Islet of Langerhans (tissue), 1 donor: ENCODE data around the gene PECR.
A peak's percentile ranks its signal among the peaks of the same experiment; 100 is the strongest.
"Not testable (repeated sequence)": the region's sequence is repeated elsewhere in the genome, so short reads cannot be mapped to it uniquely, and the experiment has no call there.

ENCODE experiments used
- FAIRE-seq: peaks from one replicate; lab custom pipeline; 2011; peaks lifted over from hg19 to GRCh38; lab: Jason Lieb, UNC

Gene PECR

GRCh38 chr2:216104691-216105090, 23.1 kb upstream of the PECR start:
- no peak for FAIRE-seq

GRCh38 chr2:216103213-216103612, 21.6 kb upstream of the PECR start:
- FAIRE-seq: no peak

DNA sequence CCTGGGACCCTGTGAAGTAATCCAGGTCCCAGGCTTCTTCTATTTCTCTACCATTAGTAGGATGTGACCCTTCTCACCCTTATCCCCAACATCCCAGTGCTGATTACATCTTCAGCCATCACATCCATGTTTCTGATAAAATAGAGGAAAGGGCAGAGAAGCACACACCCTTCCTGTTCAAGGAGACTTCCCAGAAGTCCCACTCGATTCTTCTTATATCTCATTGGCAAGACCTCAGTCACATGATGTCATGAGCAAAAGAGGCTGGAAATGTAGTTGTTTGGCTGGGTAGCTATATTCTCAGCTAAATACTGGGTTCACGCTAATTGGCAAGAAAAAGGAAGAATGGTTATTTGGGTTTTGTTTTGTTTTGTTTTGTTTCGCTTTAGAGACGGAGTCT, 19.5 kb upstream of the PECR start:
- FAIRE-seq: no peak

- no peak for FAIRE-seq
Measured at GRCh38 chr2:216098421-216099334, 17.1 kb upstream of the PECR start.

GRCh38 chr2:216094701-216095100, 13.1 kb upstream of the PECR start:
- no peak for FAIRE-seq

GRCh38 chr2:216092646-216093045, 11.0 kb upstream of the PECR start:
- no peak for FAIRE-seq

- no peak for FAIRE-seq
Measured at GRCh38 chr2:216090369-216090786, 8.8 kb upstream of the PECR start.

GRCh38 chr2:216086207-216086893, 4.7 kb upstream of the PECR start:
- no peak for FAIRE-seq

DNA sequence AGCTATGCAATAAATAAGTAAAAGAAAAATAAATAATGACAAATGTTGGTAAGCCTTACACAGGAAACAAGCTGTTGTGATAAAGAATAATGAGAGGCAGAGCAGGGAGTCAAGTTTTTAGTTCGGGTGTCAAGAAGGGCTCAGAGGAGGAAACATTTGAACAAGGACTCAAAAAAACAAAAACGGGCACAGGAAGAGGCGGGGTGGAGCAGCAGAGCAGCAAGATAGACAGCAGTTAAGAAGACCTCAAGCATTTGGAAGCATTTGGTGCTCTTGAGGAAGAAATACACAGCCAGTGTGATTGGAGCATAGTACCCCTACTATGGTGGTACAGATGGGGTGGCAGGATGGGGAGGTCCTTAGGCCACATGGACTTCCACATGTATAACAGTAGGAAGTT, 2.9 kb upstream of the PECR start:
- no peak for FAIRE-seq

DNA sequence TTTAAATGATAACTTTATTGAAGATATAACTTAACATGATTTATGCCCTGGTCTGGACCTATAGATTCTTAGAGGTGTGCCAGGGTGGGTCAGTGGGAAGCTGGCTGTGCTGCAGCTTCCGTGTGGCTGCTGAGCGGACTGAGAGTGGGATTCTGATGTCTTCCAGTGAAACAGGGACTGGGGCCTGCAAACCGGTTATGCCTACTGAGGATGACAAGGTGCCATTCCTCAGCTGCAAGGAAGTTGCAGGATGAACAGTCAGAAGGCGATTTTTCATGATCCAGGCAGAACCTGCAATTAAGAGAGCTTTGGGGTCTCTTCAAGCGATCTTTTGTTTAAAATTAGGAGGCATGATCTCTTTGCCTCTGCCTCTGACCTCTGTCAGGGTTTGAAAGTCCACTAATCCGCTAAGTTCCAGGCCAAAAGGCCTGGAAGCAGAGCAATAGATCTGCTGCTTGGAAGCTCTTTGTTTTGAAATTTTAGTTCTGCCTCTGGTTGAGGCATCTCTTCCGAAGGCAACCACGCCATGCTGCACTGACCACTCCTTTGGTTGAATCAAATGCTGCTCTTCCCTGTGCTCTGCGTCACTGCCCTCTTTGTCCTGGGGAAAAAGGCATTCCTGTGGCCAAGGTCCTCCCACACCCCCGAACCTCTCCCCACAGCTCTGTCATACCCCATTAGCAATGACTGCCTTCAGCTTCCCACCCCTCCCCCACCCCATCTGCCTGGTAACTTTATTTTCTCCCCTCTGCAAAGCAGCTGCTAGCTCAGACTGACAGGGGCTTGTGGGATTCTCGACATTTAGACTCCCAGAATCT, 2.1 kb upstream of the PECR start:
- no peak for FAIRE-seq

DNA sequence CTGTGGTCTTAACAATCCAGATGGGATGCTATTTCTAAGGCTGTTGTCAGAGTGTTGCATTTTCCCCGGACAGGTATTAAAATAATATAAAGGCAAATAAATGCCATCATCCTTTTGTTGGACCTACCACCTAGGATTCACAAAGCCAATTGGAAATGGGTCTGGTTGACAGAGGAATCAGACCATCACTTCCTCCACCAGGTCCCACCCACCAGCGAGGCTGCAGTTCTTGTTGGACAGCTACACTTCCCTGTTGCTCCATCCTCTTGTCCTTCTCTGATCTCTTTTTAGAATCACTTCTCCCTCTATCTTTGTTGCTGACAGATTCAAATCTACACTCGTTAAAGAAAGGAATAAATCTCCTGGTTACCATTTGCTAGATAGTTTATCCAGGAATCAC, 1.2 kb upstream of the PECR start:
- FAIRE-seq: no peak

GRCh38 chr2:216082117-216082711, 605 bp upstream of the PECR start:
- FAIRE-seq: no peak

DNA sequence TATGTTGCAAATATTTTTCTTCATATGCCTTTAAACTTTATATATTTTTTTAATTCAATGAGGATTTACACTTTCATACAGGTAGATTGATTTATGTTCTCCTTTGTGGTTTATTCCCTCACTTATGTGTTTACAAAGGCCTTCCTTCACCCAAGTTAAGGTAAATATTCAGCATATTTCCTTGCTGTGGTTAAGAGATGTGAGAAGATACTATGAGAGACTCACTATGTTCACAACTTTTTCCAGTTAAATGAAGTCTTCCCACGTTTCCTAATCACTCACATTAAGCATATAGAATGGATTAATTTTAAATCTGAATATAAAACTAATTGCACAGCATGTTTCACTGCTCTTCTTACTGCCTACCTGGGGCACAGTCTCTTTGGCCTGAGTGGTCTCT, 597 bp downstream of the PECR start:
- FAIRE-seq: no peak

DNA sequence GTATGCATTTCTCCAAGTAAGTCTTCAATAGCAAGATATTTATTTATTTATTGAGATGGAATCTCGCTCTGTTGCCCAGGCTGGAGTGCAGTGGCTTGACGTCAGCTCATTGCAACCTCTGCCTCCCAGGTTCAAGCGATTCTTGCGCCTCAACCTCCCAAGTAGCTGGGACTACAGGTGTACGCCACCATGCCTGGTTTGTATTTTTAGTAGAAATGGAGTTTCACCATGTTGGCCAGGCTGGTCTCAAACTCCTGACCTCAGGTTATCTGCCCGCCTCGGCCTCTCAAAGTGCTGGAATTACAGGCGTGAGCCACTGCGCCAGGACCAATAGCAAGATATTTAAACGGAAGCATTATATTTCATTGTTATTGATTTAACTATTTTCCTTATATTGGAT, 1.6 kb downstream of the PECR start:
- not testable (repeated sequence) for FAIRE-seq

GRCh38 chr2:216078776-216079175, 2.8 kb downstream of the PECR start:
- FAIRE-seq: no peak

DNA sequence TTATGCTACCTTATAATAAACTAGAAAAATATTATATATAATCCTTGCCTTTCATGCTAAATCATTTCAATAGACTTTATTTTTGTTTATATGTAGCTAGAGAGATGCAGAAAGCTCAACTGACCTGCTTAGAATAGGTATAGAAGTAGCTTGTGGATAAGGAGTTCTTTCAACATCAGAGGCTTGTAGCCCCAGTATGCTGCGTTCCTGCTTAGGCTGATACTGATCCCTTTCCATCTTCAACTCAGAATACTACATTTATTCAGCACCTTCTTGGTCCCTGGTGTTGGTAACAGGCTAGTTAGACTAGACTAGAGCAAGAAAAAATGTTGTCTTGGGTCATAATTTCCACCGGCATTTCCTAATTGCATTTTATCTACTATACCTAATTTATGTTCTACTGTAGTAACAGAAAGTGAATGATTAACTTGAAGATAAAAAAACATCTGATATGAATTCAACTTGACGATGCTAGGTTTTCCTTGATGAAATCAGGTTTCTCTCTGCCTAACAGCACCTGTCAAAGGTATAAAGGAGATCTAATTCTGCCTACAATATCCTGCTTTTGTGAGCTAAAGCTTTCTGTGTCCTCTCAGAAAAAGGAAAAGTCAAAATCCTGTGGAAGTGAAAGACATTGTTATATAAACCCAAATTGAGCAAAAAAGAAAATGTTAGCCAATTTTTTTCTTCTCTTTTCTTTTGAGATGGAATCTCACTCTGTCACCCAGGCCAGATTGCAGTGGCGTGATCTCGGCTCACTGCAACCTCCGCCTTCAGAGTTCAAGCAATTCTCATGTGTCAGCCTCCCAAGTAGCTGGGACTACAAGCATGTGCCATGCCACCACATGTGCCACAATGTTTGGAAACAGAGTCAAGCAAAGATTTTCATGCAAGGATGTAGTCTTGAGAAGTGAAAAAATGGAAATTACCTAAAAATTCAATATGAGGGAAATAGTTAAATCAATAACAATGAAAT, 5.8 kb downstream of the PECR start:
- peak; percentile 69 for FAIRE-seq

GRCh38 chr2:216074794-216075193, 6.8 kb downstream of the PECR start:
- FAIRE-seq: no peak

DNA sequence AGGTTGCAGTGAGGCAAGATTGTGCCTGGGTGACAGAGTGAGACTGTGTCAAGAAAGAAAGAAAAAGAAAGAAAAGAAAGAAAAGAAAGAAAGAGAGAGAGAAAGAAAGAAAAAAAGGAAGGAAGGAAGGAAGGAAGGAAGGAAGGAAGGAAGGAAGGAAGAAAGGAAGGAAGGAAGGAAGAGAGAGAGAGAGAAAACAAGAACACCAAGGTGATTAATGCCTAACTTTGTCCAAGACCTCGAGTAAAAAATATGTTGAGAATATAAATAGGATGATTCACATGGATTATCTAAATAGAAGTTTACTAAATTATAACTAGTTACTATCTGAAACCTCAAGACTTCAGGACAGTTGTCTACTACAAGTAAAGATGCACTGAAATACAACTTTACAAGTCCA, 7.2 kb downstream of the PECR start:
- FAIRE-seq: no peak

- no peak for FAIRE-seq
Measured at GRCh38 chr2:216073773-216074172, 7.8 kb downstream of the PECR start.

GRCh38 chr2:216072473-216072872, 9.1 kb downstream of the PECR start:
- no peak for FAIRE-seq
